GM18858 (cell line): Measurements from ENCODE around the gene GABBR2.

Experiments used
- ATAC-seq: cut with Tn5 transposase; IDR thresholded peaks from one replicate; pipeline ENCODE4 v1.9.1; 2021; ENCODE audit not compliant: unreplicated experiment

The GABBR2 gene

DNA sequence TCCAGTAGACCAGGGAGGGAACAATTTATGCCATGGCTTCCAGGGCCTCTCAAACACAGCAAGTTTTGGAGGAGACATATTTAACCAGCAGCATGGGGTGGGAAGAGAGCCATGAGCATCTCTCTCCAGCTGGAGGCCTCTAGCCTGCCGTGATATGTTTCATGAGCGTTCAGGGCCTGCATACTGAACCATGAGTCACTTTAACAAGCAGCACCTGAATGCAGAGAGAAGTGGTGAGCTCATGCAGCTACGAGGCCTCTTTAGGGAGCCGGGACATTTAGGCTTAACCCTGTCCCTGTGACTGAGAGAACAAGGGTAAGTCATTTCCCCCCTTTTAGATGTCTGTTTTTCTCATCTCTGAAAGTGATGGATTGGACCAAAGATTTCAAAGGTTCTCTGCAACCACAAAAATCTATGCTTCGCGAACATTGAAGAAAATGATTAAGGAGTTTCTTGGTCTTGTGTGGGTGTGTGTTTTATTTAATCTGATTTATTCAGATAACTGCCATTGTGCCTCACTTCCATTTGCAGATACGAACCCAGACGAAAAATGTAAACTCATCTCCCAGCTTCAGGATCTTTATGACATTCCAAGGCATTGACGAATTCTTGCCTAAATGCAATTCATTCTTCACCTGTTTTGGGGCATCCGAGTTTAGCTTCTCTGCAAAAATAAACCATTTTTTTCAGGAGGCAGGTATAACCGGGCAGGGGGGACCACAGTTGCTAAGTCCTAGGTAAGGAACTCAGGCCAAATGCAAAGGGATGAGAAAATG, 157.0 kb downstream of the GABBR2 start:
- no peak for ATAC-seq

DNA sequence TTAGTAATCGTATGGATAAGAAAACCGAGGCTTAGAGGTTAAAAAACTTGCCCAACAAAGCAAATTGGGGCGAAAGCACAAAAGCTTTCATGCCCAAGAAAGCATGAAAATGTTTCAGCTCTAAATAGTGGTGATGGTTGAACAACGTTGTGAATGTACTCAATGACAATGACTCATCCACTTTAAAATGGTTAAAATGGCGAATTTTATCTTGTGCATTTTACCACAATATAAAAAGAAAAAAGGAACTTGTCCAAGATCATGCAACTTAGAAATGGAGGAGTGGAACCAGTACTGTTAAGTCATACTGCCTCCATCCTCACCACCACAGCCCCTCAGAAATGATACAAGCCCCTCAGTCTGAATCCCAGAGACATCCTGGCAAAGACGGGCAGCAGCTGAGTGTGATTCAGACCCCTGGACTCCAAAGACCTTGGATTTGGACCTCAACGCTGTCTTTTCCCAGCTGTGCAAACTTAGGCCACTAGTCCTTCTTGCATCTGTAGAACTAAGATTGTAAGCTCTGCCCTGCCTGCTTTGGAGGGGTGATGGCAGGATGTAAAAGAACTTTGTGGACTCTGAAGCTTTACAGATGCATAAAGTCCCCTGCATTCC, 158.4 kb downstream of the GABBR2 start:
- no peak for ATAC-seq

DNA sequence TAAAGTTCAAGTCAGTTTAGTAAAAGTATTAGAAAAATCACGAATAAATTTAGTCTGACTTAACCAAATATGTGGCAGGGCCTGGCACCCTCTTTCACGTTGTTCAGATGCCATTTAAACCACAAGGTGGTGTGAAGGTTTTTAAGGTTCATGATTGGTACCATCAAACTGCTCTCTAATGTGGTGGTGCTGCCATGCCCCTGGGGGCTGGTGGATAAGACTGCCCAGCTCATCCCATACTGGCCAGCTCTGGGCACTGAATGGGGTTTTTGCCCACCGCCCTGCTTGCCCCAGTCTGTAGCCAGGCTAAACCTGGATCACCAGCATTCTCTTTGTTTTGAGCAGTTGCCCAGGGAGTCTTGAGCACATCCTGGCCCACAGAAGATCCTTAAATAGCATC, 159.3 kb downstream of the GABBR2 start:
- no peak for ATAC-seq

DNA sequence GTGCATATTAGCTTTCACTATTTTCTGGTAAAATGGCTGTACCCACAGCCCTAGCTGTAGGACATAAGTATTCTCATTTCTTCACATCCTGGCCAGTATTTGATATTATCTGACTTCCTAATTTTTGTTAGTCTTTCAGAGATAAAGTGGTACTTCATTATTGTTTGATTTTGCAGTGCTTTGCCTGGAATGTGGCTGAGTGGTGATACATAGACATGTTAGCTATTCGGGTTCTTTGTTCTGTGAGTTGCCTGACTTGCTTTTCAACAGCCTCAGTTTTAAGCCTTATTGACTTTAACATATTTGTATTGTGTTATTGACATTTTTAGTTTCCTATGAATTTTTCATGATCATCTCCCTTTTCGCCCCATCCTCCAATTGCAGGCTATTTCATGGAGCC, 161.1 kb downstream of the GABBR2 start:
- ATAC-seq, result no peak

DNA sequence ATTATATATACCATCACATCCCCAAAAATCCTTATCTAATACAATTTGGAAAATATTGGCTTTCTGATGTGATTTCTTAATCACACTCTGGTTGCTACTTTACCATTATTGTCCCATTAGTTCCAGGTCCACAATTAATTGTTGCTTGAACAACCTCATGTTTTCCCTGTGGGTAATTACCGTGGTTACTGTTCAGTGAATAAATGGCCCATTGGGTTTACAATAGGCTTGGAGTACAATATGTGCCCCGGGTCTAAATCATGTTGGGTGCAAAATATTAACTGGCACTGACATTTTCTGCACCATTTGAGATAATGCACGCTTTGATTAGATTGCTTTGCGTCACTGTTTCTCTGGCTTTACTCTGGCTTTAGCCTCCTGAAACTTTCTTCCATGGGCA, 163.7 kb downstream of the GABBR2 start:
- ATAC-seq, result no peak

DNA sequence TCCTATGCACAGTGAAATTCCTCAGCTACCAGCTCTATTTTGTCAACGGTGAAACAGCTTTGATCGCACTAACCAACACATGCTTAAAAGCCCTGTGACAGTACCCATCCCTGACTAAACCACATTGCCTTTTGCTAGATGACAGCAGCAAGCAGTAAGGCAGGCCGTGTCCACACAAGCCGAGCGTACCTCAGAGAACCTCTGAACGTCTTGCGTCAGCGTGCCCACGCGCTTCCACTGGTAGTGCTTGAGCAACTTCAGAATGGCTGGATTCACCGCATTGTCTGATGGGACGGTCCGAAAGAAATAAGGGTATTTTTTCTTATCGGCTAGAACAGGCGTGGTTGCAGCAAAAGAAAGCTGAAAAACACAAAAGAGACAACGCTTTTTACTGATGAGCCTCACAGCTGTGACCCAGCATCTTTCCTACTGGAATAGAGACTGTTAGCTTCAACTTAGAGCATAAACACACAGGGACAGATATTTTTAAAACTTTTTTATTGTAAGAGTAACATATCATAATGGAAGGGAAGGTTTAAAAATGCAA, 167.0 kb downstream of the GABBR2 start:
- ATAC-seq, result no peak

DNA sequence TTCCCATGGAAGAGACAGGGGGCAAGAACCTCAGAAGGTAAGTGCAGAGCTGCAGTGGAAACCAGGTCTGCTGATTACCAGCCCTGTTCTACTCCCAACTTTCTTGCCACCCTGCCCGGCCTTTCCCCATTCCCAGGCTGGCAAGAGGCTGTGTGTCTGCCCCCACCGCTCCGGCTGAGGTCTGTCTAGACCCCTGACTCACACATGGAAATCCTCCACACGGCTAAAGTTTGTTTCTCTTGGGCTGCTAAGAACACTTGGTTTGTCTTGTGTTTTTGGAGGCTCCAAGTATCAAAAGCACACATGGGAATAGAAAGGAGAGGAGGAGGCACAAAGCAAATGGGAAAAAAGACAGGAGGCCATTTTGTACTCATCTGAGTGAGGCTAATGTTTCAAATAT, 168.3 kb downstream of the GABBR2 start:
- no peak for ATAC-seq

DNA sequence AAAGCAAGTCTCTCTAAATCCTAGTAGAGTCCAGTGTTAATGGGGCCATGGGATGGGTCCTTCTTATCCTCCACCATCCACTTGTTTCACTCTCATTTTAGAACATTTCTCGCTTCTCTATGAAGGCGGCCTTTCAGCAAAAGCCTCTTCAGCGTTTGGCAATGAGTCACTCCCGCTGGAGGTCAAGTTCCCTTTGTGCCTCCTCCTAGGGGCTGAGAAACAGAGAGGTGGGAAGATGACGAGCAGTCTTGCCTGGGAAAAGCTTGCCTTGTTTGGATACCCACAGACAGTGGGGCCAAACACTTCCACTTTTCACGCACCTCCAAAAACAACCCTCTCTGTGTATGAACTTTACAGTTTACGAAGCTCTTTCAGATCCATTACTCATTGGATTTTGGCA, 168.8 kb downstream of the GABBR2 start:
- ATAC-seq, result no peak

DNA sequence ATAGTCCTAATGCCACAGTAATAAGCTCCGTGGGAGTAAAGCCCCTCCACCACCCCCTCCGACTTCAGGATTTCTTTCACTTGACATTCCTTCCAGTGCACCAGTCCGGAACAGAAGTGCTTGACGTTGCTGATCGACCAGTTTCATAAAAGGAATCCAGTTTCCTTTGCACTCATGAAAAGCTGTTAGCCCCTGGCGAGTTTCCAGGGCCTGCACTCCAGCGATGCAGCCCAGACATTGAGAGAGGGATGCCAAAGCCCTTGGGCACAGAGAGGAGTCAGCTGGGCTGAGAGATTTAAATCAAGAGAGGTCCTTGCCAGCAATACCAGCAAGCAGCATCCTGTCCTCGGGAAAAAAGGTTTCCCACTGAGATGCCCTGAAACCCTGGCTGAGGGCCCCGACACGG, 170.1 kb downstream of the GABBR2 start:
- no peak for ATAC-seq

DNA sequence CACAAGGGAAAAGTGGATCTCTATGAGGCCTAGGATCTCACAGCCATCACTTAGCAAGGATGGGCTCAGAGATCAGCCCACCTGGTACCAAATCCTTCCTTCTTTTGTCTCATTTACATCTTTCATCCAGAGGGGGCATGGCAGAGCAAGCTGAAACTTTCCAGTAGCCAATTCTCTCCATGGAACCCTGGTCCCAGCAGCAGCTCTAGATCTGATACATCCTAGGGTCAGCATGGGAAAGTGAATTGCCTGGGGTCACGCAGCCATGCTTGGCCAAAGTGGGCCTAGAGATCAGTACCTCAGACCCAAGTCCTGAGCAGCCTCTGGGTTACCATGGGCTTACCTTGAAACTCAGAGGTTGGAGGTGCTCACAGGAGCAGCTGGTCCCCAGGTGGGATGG, 170.5 kb downstream of the GABBR2 start:
- ATAC-seq, result no peak

DNA sequence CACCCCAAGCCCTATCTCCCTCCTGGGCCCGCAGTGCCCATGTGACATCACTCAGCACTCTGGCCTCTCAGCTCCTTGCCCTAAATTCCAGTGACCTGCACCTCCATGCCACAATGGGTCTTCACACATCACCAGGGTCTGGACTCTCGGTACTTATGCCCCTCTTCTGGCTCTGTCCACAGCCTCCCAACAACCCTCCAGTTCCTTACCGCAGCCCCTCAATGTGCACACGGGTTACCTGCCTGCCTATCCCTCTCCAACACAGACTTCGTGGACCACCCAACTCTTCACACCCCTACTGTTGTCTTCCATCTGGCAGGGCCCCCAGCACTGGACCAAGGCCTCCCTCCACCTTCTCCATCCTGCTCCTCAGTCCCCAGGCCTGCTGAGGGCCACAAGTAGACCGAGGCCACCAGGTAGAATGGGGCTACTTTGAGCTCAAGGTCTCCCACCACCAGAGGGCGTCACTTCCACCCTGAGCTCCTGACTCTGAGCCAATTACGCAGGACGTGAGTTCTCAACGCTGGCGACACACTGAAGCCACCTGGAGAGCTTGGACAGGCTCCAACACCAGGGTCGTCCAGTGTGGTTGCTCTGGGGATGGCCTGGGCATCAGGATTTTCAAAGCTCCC, 172.1 kb downstream of the GABBR2 start:
- ATAC-seq, result no peak

DNA sequence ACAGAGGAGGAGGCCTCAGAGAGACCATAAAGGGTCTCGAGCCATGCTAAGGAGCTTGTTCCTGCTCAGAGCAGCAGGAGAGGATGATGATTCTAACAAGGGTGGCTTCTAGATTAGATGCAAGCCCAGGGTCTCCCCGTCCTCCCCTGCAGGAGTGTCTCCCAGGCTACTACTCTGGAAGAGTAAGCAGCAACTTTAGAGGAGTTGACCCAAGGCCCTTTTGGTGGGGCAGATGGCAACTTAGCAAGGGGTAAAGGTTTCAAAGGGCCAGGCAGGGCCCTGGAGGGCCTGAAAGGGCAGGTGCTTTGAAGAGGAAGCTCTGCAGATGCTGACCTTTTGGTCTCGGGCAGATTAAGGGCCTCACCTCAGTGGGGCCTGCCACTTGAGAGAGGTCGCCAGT, 174.9 kb downstream of the GABBR2 start:
- ATAC-seq, result no peak

DNA sequence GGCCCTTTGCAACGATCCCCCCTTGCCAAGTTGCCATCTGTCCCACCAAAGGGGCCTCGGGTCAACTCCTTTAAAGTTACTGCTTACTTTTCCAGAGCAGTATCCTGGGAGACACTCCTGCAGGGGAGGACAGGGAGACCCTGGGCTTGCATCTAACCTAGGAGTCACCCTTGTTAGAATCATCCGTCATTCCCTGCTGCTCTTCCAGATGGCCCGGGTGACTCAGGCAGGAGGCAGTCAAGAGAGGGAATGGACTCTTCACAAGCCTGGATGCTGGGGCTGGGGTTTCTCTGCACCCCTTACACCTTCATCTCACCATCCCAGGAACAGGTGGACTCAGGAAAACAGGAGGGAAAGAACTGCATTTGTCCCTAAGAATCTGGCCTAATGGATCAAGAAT, 175.6 kb downstream of the GABBR2 start:
- ATAC-seq, result no peak

DNA sequence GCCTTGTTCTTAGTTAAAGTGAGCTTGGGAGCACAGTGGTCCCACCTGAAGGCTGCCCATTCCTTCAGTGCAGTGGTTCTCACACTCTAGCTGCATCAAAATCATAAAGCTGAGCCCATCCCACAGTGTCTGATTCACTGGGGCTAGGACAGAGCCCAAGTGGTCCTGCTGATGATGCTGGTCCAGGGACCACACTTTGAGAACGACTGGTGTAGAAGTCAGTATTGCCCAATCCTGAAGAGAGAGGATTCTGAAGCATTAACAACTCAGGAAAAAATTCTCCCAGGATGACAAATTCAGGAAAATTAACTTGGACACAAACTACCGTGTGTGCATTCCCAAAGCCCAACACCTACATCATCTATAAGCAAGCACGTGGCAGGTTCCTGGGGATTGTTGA, 176.2 kb downstream of the GABBR2 start:
- no peak for ATAC-seq

DNA sequence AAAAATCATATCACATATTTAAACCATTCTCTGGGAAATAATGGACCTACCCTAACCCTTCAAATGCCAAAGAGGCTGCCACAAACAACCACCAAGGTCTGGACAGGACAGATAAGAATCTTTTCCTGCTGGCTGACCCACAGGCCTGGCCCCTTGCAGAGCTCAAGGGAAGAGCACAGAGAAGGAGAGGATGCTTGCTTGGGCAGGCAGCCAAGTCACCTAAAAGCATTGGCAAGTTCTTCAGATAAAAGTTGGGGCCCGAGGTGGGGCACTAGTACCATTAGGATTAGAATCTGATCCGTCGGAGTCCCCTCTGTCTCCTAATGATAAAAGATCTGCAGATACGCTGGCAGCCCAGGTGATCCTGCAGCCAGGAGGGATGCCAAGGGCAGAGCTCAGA, 176.6 kb downstream of the GABBR2 start:
- ATAC-seq, result no peak

DNA sequence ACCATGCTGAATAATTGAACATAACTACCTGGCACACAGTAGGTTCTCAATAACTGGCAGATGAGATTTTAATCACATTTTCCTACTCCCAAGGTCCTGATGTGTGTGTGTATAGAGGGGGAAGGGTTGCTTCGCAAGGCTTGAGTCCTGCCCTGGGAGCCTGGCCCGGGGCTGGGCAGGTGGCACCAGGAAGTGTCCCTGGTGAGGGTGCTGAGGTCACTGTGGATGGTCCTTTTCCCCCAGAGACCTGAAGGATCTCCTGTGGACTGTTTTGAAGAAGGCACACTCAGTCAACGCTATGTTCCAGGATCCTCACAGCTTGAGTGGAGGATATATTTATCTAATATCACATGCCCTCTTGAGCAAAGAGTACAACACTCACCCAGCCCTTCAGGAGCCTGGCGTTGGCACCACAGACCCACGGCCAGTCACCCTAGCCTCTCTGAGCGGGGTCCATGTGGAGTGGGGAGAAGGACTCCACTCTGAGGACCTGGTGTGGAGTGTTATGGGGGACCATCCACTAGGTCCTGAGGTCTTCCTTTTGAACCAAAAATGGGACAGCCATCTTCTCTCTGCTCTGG, 177.8 kb downstream of the GABBR2 start:
- no peak for ATAC-seq

DNA sequence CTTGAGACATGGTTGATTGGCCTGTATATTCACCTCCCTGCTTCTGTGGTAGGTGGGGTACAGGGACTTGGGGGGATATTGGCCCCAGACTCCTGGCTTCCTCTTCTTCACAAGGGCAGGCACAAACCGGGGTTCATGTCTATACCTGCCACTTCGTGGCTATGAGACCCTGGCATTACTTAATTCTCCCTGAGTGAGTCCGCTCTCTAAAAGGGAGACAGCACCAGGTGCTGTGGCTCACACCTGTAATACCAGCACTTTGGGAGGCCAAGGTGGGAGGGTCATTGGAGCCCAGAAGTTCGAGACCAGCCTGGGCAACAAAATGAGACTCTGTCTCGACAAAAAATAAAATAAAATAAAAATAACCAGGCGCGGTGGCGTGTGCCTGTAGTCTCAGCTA, 178.5 kb downstream of the GABBR2 start:
- ATAC-seq, result no peak

DNA sequence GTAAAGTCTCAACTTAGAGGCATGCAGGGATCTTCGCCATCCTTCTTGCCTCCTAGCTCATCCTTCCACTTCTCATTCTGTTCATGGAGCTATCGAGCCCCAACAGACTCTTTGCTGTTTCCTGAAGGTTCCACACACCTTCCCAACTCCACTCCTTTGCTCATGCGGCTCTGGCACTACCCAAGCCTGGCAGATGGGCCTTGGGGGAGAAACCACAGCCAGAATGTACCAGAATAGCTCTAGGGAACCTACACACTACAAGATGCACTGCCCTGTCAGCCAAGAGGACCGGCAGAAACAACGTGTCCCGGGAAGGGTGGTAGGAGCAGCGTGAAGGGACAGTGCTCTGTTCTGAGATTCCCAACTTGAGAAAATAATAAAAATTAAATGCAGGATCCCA, 178.9 kb downstream of the GABBR2 start:
- ATAC-seq, result no peak

DNA sequence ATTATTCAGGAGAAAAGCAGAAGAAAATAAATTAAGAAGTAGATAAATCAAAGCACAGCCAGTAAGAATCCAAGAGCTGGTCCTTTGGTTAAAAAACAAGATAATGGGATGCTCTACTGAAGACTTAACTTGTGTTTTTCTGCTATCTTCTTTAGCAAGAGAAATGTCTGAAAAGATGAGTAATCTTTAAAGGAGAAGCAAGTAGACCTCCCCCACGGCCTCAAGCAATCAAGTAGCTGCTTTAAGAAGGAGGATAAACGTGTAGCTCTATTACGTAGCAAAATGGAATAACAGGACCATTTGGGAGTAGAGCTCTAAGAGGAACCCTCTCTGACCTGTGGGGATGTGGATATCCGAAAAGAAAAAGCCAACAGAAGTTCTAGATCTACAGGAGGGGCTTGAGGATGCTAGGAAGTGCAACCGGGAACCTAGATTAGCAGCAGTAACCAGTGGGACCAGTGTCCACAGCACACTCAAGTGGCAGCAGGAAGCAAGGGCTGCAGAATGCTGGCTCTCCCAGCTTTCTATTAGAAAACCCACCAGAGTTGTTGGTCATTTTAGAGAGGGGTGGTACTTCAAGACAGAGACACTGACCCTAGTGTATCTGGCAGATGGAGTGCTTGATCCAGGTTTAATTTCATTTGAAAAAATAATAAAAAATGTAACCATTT, 185.4 kb downstream of the GABBR2 start:
- ATAC-seq, result no peak

DNA sequence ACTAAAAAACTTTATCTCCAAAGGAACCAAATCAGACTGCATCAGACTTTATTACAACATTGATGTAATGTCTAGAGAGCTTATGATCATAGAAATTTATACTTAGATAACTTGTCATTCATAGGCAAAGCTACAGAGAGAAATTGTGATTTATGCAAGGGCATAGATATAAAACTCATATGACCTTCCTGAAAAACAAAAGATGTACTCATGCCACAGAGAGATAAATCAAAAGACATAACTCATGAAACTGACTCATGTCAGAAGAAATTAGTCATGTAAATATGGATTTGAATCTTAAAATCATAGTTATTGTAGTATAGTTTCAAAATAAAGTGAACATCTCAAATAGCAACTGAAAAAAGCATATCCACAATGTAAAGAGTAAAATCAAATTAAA, 186.2 kb downstream of the GABBR2 start:
- ATAC-seq, result no peak

DNA sequence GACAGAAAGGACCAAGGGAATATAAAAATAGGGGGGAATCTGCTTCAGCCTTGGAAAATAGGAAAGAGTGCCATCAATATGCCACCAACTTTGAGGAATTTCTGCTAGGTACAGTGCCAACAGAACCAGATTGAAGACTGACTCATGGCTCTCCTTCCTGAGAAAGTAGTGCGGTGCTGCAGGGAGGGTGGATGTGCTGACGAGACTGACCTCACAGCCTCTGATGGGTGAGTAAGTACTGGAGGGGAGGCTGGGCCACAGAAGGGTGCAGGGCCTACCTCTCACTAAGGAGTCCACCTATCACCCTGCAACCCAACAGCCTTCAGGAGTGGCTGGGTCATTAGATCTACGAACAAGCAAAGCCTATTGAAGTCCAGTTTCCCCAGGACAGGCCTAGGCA, 187.6 kb downstream of the GABBR2 start:
- no peak for ATAC-seq
